TTC549 (cell line): ENCODE results near the gene ST3GAL4.

Source experiments
- FAIRE-seq: peaks from 2 replicates; lab custom pipeline; 2012; peaks lifted over from hg19 to GRCh38; lab: Jason Lieb, UNC

Gene ST3GAL4

DNA sequence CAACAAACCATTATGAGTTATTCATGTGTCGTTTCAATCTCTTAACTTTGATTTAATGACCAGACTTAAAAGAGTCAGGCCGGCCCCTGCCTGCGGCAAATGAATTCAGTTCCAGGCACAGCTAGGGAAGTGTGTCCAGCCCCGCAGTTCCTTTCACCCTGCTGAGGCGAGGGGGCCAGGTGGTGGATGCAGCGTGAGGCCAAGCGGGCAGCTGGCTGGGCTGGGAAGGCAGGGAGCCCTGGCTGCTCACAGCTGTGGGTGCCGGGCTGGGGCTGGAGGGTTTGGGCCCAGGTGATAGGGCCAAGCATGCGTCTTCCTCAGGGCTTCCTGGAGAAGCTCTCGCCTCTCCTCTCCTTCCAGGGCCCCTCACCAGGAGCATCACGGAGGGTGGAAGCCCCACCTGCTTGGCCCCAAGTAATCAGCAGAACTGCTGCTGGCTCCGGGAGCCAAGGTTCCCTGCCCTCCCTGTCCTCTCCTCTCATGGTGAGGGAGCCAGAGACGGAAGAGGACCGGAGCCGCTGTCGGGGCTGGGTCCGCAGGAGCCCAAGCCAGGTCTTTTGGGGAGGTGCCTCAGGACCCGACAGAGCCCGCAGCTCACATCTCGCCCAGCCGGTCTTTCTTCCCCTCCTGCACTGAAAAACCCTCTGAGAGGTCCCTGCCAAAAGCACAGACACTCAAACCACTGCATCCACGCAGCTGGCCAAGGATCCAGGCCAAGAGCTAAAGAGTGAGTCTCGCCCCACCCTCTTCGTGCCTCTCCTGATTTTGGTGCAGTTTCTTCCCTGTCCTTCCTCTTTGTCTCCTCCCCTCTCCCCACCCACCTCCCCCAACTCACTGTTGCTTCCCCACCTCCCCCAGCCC, 97.0 kb downstream of the ST3GAL4 start:
- FAIRE-seq, result no peak

DNA sequence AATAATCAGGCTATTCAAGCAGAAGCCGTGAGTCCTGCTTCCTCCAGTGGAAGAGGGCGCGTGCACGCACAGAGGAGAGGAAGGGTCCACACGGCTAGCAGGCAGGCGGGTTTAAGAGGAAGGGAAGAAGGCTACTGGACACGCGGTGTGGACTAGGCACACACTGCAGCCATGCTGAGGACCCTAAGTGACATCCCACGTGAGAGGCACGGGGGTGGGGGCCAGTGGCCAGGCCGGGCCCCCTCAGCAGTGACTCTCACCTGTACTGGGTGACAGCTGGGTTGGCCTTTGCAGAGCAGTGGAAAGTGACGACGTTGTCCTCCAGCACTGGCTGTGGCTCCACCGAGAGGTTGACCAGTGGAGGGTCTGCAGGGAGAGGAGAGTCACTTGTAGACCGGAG, 100.6 kb downstream of the ST3GAL4 start:
- no peak for FAIRE-seq

DNA sequence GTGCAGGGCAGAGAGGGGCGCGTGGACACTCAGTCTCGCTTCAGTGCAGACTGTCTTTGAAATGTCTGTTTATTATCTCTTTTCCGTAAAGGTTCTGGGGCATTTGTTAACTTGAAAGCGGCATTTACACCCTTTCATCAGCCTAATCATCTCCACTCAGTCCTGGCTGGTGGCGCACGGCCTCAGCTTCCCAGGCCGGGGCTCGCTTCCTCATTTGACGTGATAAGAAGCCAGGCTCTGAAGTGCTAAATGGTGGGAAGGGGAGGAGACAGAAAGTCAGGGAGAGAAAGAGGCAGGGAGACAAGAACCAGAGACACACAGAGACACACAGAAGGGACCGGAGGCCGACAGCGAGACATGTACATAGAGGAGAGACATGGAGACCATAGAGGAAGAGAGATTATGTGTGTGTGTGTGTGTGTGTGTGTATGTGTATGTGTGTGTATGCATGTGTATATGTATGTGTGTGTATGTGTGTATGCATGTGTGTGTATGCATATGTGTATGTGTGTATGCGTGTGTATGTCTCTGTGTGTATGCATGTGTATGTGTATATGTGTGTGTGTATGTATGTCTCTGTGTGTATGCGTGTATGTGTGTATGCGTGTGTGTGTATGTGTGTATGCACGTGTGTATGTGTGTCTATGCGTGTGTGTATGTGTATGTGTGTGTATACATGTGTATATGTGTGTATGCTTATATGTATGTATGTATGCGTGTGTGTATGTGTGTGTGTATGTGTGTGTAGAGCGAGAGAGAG, 101.5 kb downstream of the ST3GAL4 start:
- FAIRE-seq, result no peak

DNA sequence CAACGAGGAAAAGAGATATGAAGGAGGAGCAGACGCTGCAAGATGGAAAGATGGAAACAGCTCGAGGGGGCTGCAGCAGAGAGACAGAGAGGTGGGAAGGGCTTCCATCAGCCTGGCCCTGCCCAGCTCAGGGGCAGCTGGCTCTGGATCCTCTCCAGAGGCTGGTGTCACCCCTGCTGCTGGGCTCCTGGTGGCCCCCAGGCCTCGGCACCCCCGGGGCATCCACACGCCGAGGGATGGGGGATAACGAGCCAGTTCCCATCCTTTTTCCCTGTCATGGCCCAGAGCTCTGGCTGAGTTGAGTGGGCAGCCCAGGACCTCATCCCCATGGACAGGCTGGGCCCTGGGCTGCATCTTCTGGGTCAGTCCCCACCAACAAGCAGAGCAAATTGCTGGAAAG, 102.3 kb downstream of the ST3GAL4 start:
- FAIRE-seq, result no peak

- FAIRE-seq, result no peak
Measured at GRCh38 chr11:126459691-126460281, 104.3 kb downstream of the ST3GAL4 start.

- no peak for FAIRE-seq
Measured at GRCh38 chr11:126460417-126461095, 105.1 kb downstream of the ST3GAL4 start.

GRCh38 chr11:126461096-126461440, 105.6 kb downstream of the ST3GAL4 start:
- no peak for FAIRE-seq

GRCh38 chr11:126461996-126462395, 106.5 kb downstream of the ST3GAL4 start:
- no peak for FAIRE-seq

DNA sequence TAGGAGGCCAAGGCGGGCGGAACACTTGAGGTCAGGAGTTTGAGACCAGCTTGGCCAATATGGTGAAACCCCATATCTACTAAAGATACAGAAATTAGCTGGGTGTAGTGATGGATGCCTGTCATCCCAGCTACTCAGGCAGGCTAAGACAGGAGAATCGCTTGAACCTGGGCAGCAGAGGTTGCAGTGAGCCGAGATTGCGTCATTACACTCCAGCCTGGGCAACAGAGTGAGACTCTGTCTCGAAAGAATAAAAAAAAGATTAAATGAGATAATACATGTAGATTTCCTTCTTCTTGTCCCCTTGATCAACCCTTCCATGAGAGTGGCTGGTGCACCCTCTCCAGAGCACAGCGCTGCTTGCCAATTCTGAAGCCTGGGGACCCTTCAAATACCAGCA, 106.9 kb downstream of the ST3GAL4 start:
- no peak for FAIRE-seq
